Measurements from ENCODE around the gene DCLK1. TPM values are rescaled to one million over a fixed set of nuclear protein-coding genes. Genes with fewer than 3 reads are reported as not detected.

DCLK1 gene
- 3.8 and 3.9 TPM in 2 replicates for total RNA-seq
- long read RNA-seq, partial matches to known transcripts = 2 of 3 reads
- long read RNA-seq, other reads (novel, unspliced or antisense) = 1 of 3 reads

DNA sequence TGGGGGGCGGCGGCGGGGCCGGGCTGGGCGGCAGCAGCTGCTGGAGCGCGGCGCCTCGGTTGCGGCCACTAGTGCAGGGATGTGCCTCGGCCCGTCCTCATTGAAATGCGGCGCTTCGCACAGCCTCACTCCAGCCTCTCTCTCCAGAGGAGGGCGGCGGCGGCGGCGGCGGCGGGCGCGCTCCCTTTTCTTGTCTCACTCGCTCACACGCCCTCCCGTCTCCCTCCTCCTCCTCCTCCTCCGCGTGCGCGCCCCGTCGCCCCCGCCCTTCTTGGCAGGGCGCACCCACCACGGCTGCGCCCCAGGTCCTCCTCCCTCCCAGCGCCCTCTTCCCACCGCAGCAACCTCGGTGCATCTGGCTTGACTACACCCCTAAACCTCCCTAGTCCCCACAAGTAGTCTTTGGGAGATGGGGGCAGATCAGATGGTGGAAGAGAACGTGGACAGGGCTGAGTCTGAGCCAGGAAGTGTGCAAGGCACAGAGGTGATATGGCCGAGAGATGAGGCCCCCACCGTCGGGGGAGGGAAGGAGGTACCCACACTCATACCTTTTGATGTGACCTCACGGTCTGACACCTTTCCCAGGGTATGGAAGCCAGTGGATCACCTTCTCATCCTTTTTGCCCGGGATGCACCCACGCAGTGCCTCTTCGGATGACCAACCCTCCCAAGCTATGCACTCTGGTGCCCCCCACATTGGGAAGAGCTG, at the start of gene DCLK1:
Gene DCLK1, minus strand, starts transcription at position 161 of the 709 bp plus-strand sequence.
- Mint-ChIP-seq H3K4me1 (ENCODE audit: low read depth) (peaks cover 6% of the 10 kb centered on the region), H3K4me3 (ENCODE audit: low read depth) (peak within 1 kb of the TSS; percentile 79), H3K36me3 (ENCODE audit: insufficient read depth) (no peaks in the 10 kb centered on the region), H3K27me3 (peaks cover 75% of the 10 kb centered on the region), H3K27ac (peak within 1 kb of the TSS; percentile 16), H3K9me3 (ENCODE audit: low read depth) (no peaks in the 10 kb centered on the region)
- TF ChIP-seq, protein P1, sequence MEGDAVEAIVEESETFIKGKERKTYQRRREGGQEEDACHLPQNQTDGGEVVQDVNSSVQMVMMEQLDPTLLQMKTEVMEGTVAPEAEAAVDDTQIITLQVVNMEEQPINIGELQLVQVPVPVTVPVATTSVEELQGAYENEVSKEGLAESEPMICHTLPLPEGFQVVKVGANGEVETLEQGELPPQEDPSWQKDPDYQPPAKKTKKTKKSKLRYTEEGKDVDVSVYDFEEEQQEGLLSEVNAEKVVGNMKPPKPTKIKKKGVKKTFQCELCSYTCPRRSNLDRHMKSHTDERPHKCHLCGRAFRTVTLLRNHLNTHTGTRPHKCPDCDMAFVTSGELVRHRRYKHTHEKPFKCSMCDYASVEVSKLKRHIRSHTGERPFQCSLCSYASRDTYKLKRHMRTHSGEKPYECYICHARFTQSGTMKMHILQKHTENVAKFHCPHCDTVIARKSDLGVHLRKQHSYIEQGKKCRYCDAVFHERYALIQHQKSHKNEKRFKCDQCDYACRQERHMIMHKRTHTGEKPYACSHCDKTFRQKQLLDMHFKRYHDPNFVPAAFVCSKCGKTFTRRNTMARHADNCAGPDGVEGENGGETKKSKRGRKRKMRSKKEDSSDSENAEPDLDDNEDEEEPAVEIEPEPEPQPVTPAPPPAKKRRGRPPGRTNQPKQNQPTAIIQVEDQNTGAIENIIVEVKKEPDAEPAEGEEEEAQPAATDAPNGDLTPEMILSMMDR (IDR thresholded peaks at IDR 0.05; ENCODE audit: unreplicated experiment) = no peak
- DNase-seq (ENCODE audit: low spot score, unreplicated experiment) = peak; percentile 36

DNA sequence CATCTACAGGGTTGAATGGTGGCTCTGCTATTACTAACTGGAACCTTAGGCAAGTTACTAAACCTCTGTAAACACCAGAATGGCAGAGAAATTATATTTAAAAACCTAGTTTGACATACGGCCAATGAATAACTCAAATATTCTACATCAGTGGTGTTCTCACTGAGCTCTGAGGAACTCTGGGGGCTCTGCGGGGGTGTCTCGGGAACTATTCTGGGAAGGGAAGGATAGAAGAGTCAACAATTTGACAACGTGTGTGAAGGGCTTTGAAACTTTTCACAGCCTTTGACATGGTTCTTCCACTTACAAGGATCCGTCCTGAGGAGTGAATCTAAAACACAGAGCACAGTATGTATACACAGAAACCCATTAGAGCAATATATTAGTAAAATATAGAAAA, 44.4 kb upstream of the DCLK1 start:
- TF ChIP-seq, protein P1 (IDR thresholded peaks at IDR 0.05; ENCODE audit: unreplicated experiment) = no peak
- DNase-seq (ENCODE audit: low spot score, unreplicated experiment) = no peak
- Mint-ChIP-seq H3K36me3 (ENCODE audit: insufficient read depth) (no peaks in the 10 kb centered on the region), H3K27me3 (no peaks in the 10 kb centered on the region), H3K4me1 (ENCODE audit: low read depth) (no peaks in the 10 kb centered on the region), H3K27ac (no peak overlapping the region), H3K4me3 (ENCODE audit: low read depth) (no peak overlapping the region), H3K9me3 (ENCODE audit: low read depth) (peaks cover 5% of the 10 kb centered on the region)

DNA sequence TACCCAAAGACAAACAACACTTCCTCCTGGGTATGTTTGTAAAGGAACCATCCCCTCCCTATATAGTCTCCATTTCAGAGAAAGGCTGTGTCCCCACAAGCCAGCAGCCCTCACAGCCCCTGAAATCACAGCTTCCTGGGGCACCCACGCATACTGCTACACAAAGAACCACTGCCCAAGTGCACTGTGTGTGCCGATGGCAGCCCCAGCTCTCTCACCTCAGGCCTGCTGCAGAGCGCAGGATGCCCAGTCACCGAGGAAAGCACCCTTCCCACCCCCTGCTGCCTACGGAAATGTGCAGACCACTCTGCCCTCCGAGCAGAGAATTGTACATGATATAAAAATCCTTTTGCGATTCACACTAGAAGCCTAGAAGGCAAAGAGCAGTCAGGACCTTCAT, 43.7 kb upstream of the DCLK1 start:
- no peaks in the 10 kb centered on the region for H3K36me3 Mint-ChIP-seq (ENCODE audit: insufficient read depth)
- TF ChIP-seq, protein P1 (IDR thresholded peaks at IDR 0.05; ENCODE audit: unreplicated experiment) = no peak
- no peaks in the 10 kb centered on the region for H3K4me1 Mint-ChIP-seq (ENCODE audit: low read depth)
- H3K27me3 Mint-ChIP-seq = no peaks in the 10 kb centered on the region
- H3K27ac Mint-ChIP-seq = no peak overlapping the region
- H3K4me3 Mint-ChIP-seq (ENCODE audit: low read depth) = no peak overlapping the region
- no peak for DNase-seq (ENCODE audit: low spot score, unreplicated experiment)
- H3K9me3 Mint-ChIP-seq (ENCODE audit: low read depth) = peaks cover 5% of the 10 kb centered on the region

DNA sequence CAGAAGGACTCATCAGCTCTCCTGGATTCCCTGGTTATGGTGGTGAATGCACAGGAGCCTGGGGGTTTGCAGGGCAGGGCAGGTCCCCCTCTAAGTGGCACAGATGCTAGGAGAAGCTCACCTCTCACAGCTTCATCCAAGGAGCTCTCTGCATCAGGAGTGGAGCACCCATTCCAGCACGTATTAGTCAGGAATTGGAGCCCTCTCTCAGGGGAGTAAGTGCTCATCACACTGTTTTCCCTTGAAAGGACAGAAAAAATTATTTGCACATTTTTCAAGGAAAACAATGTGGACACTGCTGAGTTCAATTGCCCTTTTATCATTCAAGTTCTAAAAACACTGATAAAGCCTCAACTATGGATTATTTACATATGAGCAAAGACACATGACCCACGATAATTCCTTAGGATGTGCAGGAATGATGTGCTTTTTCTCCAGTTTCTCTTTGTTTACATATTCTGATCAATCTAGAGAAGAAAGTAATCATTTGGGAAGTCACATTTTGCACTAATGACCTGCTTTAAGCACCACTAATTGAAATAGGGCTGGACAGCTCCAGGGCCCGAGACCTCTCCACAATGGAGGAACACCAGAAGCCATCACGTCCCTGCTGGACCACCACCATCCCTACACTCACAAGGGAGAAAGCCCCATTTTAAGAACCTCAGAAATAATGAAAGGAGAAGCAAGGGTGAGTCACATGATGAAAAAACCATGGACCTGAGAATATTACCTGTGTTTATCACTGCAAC, 42.6 kb upstream of the DCLK1 start:
- no peak for DNase-seq (ENCODE audit: low spot score, unreplicated experiment)
- Mint-ChIP-seq H3K36me3 (ENCODE audit: insufficient read depth) (no peaks in the 10 kb centered on the region), H3K4me1 (ENCODE audit: low read depth) (no peaks in the 10 kb centered on the region), H3K27me3 (no peaks in the 10 kb centered on the region), H3K4me3 (ENCODE audit: low read depth) (no peak overlapping the region), H3K27ac (no peak overlapping the region), H3K9me3 (ENCODE audit: low read depth) (no peaks in the 10 kb centered on the region)
- TF ChIP-seq, protein P1 (IDR thresholded peaks at IDR 0.05; ENCODE audit: unreplicated experiment) = no peak

DNA sequence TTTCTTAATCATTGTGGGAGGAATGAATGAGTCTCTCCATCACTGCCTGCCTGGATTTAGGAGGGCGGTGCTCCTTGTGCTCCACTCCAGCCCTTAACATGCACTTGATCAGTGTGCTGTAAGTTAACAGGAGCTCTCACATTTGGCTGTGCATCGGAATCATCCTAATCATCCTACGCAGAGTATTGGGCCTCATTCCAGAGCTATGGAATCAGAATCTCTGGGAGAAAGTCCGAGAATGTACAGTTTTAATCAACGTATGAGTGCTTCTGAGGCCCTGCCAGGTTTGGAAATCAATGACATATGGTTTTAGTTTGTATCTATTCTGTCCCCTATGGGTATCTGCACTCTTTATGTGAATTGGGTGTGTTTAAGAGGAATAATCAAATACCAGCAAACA, 34.9 kb upstream of the DCLK1 start:
- DNase-seq (ENCODE audit: low spot score, unreplicated experiment) = no peak
- H3K4me3 Mint-ChIP-seq (ENCODE audit: low read depth) = no peak overlapping the region
- no peaks in the 10 kb centered on the region for H3K4me1 Mint-ChIP-seq (ENCODE audit: low read depth)
- TF ChIP-seq, protein P1 (IDR thresholded peaks at IDR 0.05; ENCODE audit: unreplicated experiment) = no peak
- no peaks in the 10 kb centered on the region for H3K9me3 Mint-ChIP-seq (ENCODE audit: low read depth)
- no peaks in the 10 kb centered on the region for H3K36me3 Mint-ChIP-seq (ENCODE audit: insufficient read depth)
- no peak overlapping the region for H3K27ac Mint-ChIP-seq
- no peaks in the 10 kb centered on the region for H3K27me3 Mint-ChIP-seq
